ENCODE results near the gene INMT. TPM values are rescaled to one million over a fixed set of nuclear protein-coding genes. Genes with fewer than 3 reads are reported as not detected.

Gene INMT
- total RNA-seq, 2 donors from 2014 or later, result 30.4 to 48.1 TPM

DNA sequence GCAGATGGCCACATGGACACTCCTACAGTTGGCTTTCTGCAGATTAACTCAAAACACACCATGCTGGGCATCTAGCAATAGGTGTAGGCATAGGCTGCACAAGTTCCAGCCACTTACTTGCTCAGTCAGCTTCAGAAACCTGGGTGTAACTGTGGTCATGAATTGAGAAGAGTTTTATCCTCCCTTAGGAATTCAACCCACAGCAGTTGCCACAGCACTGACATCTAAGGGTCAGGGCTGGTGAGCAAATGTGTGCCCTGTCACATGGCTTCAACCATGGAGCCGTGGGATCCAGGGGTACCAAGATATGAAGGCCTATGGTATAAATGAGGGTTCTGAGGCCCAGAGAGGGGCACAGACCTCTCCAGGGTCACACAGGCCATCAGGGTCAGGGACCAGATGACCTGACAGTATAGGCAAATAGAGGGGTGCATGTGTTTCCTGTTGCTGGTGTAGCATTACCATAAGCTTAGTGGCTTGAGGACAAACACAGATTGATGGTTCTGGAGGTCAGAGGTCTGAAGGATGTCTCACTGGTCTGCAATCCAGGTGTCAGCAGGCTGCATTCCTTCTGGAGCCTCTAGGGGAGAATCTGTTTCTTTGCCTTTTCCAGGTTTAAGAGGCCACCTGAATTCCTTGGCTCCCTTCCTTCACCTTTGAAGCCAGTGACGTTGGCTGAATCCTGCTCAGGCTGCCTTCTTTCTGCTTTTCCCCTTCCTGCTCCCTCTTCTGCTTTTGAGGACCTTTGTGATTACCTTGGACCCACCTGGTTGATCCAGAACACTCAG lies 43.4 kb downstream of the INMT start:
- intact Hi-C loops (cut with DNase I), result no loop called here
- WGBS, 2 donors, result 48 to 62% methylated on average over 2 of the region's 2 CpGs
- Histone ChIP-seq H3K4me1 (peaks cover 16% of the 10 kb centered on the region), H3K4me3 (no peak overlapping the region), H3K36me3 (replicated peaks in 1 of 2; ENCODE audit: insufficient read depth in 1 of 2, low read depth in 2 of 2) (no peaks in the 10 kb centered on the region), H3K27ac (peak overlapping the region in 1 of 4 donors; percentile 35), H3K9me3 (no peaks in the 10 kb centered on the region), H3K27me3 (no peaks in the 10 kb centered on the region)
- TF ChIP-seq, protein P1, sequence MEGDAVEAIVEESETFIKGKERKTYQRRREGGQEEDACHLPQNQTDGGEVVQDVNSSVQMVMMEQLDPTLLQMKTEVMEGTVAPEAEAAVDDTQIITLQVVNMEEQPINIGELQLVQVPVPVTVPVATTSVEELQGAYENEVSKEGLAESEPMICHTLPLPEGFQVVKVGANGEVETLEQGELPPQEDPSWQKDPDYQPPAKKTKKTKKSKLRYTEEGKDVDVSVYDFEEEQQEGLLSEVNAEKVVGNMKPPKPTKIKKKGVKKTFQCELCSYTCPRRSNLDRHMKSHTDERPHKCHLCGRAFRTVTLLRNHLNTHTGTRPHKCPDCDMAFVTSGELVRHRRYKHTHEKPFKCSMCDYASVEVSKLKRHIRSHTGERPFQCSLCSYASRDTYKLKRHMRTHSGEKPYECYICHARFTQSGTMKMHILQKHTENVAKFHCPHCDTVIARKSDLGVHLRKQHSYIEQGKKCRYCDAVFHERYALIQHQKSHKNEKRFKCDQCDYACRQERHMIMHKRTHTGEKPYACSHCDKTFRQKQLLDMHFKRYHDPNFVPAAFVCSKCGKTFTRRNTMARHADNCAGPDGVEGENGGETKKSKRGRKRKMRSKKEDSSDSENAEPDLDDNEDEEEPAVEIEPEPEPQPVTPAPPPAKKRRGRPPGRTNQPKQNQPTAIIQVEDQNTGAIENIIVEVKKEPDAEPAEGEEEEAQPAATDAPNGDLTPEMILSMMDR (IDR thresholded peaks at IDR 0.05), result no peak
- TF ChIP-seq POLR2A (IDR thresholded peaks at IDR 0.05), result no peak
- DNase-seq (no peak), ATAC-seq (no peak)

GRCh38 chr7:30796105-30796869 lies 44.4 kb downstream of the INMT start:
- no peak for ATAC-seq
- H3K4me3 ChIP-seq, result no peak overlapping the region
- no peaks in the 10 kb centered on the region for H3K9me3 ChIP-seq
- H3K27ac ChIP-seq, result peak overlapping the region in 3 of 4 donors; percentile 29 to 45 (median 35)
- 56 to 70% methylated on average over 1 of the region's 1 CpG for WGBS, 2 donors
- intact Hi-C loops (cut with DNase I), result no loop called here
- H3K27me3 ChIP-seq, result no peaks in the 10 kb centered on the region
- TF ChIP-seq, protein P1 (IDR thresholded peaks at IDR 0.05), result no peak
- TF ChIP-seq POLR2A (IDR thresholded peaks at IDR 0.05), result no peak
- H3K36me3 ChIP-seq (replicated peaks in 1 of 2; ENCODE audit: insufficient read depth in 1 of 2, low read depth in 2 of 2), result no peaks in the 10 kb centered on the region
- no peak for DNase-seq
- H3K4me1 ChIP-seq, result peaks cover 16% of the 10 kb centered on the region

DNA sequence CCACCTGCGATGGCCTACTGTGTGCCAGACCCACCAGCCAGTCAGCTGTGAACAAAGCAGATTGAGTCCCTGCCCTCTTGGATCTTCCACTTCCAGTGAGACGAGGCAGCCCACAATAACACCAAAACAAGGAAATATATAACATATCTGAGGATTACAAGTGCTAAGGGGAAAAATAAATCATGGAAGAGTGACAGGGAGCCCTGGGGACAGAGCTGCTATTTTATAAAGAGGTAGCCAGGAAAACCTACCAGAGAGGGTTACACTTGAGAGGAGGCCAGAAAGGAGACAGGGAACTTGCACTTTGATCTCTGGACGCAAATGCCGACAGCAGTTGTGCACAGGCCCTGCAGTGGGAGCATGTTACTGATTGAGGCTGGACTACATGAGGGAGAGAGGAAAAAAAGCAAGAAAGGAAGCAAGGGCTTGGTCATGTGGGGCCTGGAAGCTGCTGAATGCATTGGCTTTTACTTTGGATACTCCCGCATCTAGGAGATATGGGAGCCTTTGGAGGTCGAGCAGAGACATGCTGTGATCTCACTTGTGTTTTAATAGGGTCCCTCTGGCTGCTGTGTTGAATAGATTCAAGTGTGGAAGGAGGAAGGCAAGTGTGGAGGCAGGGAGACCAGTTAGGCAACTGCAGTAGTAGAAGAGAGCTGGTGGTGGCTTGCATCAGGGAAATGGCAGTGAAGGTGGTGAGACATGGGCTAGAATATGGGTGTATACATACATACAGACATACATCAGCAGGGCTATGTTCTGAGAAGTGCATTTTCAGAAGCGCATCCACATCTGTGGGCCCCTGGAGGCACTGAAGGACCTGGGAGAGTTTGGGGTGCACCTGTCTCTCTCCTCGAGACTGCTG lies 45.5 kb downstream of the INMT start:
- Histone ChIP-seq H3K27ac (peak overlapping the region in 2 of 4 donors; percentile 29 to 45), H3K36me3 (replicated peaks in 1 of 2; ENCODE audit: insufficient read depth in 1 of 2, low read depth in 2 of 2) (no peaks in the 10 kb centered on the region), H3K9me3 (no peaks in the 10 kb centered on the region), H3K4me3 (no peak overlapping the region), H3K4me1 (peaks cover 16% of the 10 kb centered on the region), H3K27me3 (no peaks in the 10 kb centered on the region)
- TF ChIP-seq, protein P1 (IDR thresholded peaks at IDR 0.05), result no peak
- no peak for TF ChIP-seq POLR2A (IDR thresholded peaks at IDR 0.05)
- intact Hi-C loops (cut with DNase I), result no loop called here
- ATAC-seq (no peak), DNase-seq (peak in 1 of 4 donors; percentile 27)
- WGBS, 2 donors, result 48 to 55% methylated on average over 7 to 8 of the region's 8 CpGs

DNA sequence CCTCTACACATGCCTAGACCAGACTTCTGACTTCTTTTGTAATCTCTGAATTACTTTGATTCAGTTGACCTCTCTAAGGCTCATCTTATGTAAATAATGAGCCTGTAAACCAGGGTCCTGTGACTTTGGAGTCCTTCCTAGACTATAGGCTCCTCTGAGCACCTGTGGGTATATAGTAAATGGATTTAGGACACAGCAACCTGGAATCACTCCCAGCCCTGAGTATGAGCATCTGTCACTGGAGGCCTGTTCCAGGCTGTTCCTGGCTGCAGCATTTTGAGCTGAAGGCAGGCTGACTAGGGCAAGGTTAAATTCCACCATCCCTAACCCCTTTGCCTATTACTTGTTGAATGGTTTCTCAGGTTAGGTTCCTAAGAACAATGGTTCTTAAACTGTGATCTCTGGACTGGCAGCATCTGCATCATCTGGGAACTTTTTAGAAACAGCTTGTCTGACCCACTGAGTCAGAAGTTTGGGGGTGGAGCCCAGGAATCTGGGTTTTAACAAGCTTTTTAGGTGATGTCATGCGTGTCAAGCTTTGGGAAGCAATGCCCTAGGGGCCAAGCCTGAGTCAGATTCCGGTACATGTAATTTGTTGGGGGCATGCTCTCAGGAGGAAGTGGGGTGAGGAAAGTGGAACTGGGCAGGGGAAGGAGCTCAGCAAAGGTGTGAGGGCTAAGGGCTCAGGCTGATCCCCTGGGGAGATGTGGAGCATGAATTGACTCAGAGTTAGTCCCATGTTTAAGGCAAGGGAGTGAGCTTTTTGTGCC lies 47.5 kb downstream of the INMT start:
- Histone ChIP-seq H3K27me3 (no peaks in the 10 kb centered on the region), H3K4me3 (no peak overlapping the region), H3K4me1 (peaks cover 16% of the 10 kb centered on the region), H3K36me3 (replicated peaks in 1 of 2; ENCODE audit: insufficient read depth in 1 of 2, low read depth in 2 of 2) (no peaks in the 10 kb centered on the region), H3K9me3 (no peaks in the 10 kb centered on the region), H3K27ac (no peak overlapping the region)
- intact Hi-C loops (cut with DNase I), result no loop called here
- 85 to 97% methylated on average over 2 of the region's 2 CpGs for WGBS, 2 donors
- DNase-seq, result peak in 2 of 4 donors; percentile 32 to 50
- no peak for ATAC-seq
- TF ChIP-seq, protein P1 (IDR thresholded peaks at IDR 0.05), result no peak
- no peak for TF ChIP-seq POLR2A (IDR thresholded peaks at IDR 0.05)

All from body of pancreas (tissue), 4 donors.